GM10266 (cell line): ENCODE measurements around the gene ECHDC3.

ENCODE experiments used
- DNase-seq: peaks from one replicate; pipeline ENCODE4 v3.0.0; 2012; ENCODE audit errors: extremely low spot score
- TF ChIP-seq, protein P1 (sequence below): IDR thresholded peaks from 2 replicates; pipeline ENCODE4 v1.5.1; 2012; ENCODE audit warnings: mild to moderate bottlenecking, low read depth; ENCODE audit not compliant: control insufficient read depth, insufficient read depth; ENCODE audit errors: missing control alignments

ECHDC3 gene

DNA sequence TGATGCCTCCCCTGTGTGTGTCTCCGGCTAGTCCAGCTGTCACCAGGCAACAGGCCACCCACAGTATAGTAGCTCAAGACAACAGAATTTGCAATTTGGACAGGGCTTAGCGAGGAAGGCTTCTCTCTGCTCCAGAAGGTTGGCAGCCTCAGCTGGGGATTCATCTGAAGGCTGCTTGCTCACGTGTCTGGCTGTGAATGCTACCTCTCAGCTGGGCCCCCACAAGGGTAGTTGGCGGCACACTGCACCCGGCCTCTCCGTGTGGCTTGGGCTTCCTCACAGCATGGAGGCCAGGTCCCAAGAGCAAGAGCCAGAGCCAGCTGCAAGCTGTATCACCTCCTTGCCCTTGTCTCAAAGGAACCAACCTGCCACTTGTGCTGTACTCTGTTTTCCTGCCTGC is 19.2 kb downstream of the ECHDC3 start:
- TF ChIP-seq, protein P1, sequence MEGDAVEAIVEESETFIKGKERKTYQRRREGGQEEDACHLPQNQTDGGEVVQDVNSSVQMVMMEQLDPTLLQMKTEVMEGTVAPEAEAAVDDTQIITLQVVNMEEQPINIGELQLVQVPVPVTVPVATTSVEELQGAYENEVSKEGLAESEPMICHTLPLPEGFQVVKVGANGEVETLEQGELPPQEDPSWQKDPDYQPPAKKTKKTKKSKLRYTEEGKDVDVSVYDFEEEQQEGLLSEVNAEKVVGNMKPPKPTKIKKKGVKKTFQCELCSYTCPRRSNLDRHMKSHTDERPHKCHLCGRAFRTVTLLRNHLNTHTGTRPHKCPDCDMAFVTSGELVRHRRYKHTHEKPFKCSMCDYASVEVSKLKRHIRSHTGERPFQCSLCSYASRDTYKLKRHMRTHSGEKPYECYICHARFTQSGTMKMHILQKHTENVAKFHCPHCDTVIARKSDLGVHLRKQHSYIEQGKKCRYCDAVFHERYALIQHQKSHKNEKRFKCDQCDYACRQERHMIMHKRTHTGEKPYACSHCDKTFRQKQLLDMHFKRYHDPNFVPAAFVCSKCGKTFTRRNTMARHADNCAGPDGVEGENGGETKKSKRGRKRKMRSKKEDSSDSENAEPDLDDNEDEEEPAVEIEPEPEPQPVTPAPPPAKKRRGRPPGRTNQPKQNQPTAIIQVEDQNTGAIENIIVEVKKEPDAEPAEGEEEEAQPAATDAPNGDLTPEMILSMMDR = no peak
- DNase-seq = no peak

DNA sequence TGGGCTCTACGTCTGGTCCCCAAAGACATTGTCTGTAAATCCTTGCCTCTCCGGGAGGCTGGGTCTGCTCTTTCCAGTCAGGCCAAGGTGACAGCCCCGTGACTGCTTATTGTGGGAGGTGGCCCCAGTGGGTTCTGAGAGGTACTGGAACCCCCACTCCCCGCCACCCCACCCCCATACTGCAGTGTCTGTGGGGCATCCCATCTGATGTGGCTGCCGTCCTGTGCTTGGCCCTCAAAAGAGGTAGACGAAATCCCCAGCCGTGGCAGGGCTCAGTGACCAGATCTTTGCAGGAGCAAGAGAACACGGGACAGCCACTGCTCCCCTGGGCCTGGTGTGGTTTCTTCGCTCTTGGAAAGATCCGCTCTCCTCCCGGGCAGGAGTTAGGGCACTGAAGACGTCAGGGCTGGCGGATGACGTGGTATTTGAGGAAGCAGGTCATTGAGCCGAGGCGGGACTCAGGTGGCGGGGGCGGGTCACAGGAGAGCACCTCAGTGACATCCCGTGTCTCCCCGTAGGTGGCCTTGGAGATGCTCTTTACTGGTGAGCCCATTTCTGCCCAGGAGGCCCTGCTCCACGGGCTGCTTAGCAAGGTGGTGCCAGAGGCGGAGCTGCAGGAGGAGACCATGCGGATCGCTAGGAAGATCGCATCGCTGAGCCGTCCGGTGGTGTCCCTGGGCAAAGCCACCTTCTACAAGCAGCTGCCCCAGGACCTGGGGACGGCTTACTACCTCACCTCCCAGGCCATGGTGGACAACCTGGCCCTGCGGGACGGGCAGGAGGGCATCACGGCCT is 20.7 kb downstream of the ECHDC3 start:
- TF ChIP-seq, protein P1 = no peak
- DNase-seq = no peak

DNA sequence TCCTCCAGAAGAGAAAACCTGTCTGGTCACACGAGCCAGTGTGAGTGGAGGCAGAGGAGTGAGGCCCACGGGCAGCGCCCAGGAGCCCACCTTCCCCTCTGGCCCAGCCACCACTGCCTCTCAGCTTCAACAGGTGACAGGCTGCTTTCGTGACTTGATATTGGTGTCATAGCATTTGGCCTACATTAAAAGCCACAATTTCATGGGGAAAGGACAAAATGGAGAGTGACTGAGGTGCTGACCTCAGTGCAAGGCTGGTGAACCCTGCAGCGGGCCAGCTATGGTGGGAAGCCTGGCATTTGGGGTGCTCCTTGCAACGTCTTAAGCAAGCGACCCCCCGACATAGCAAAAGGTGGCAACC is 21.3 kb downstream of the ECHDC3 start:
- TF ChIP-seq, protein P1 = no peak
- DNase-seq = no peak

DNA sequence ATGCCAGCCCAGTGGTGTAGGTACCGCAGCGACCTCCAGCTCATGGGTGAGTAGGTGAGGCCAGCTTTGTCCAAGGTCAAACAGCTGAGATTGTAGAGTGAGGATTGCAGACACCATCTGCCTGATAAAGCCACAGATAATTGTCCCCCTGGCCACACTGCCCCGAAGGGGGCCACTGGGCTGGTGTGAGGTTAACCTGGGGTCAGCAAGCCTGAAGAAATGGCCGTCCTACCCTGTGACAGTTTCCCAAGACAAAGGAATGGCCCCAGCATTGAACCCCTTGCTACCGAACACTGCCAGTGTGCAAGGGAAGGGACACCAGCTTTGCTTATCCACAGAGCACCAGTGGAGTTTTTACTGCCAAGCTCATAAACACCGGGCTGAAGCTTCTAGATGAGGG is 23.0 kb downstream of the ECHDC3 start:
- DNase-seq = no peak
- TF ChIP-seq, protein P1 = no peak

DNA sequence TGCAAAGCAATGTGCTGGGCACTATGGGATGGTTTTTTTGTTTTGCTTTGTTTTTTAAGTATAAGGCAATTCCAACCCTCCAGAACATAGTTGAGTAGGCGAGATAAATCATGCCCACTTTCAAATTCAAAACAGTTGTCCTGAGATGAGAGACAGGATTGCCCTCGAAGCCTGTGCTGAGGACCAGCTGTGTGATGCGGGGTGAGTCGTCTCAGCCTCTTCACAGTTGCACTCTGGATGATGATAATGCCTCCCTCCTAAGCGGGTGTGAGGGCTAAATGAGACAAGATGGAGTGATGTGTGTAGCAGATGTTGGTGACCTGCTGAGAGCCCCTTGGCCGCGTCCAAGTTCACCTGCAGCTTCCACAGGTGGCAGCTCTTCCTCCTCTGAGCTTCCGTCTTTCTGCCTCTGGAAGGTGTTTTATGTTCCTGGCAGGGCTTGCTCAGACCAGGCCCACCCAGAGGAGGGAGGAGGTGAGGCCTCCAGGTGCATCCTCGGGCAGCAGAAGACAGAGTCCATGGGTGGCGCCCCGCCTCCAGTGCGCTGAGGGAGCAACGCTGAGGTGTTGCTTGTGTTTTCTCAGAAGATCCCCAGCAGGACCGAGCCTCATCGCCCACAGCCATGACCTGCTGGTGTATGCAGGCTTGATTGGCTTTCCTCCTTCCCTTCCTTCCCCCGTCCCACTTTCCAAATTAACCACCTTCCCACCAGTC is 30.6 kb downstream of the ECHDC3 start:
- DNase-seq = no peak
- TF ChIP-seq, protein P1 = no peak

DNA sequence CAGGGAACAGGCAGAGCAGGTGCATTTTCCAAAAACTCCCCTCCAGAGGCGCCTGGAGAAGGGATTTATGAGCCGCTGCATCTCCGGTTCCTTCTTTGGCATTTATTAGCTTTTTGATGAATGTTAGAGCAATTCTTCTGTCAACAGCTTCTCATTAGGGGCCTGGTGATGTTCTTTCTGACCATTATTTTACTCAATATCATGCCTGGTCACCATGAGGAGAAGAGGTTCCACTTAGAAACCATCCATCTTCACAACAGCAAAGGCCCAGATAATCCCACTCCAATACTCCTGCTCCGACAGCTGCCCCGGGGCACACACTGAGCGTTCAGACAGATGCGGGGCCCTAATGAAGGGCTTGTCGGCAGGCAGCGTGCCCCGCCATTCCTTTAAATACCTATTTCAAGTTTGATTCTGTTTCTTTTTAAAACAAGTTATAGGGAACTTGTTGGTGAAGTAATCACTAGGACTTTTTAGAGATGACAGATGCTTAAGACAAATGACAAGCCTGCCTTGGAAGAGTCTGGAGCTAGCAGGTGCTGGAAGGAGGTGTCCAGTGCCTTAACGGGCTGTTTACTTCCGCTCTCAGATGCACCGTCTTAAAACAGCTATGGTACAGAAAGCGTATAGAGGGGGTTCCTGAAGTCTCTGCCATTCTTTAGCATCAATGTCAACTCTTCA is 31.7 kb downstream of the ECHDC3 start:
- TF ChIP-seq, protein P1 = no peak
- DNase-seq = no peak
